Measurements from ENCODE around the gene E2F3. TPM values are rescaled to one million over a fixed set of nuclear protein-coding genes. Genes with fewer than 3 reads are reported as not detected.

E2F3 gene
- total and polyA plus RNA-seq, 10 of the 15 experiments (the other 5 are each of a cell fraction or from before 2014, with no cell fraction given), result 5.1 to 16.8 (median 10.6) TPM

GRCh38 chr6:20464847-20465246, 63.2 kb downstream of the E2F3 start:
- H3K4me2 ChIP-seq (ENCODE audit: control insufficient read depth, insufficient read depth), result no peak overlapping the region
- peaks cover 38% of the 10 kb centered on the region for H3K79me2 ChIP-seq (ENCODE audit: control insufficient read depth, insufficient read depth, low read length)
- peaks cover 0 to 7% of the 10 kb centered on the region in 2 experiments; a peak in 2 of 4 replicates for H3K36me3 ChIP-seq (ENCODE audit: control insufficient read depth in 2 of 2, insufficient read depth in 2 of 2, low read length in 1 of 2)
- H3K27ac ChIP-seq (ENCODE audit: control insufficient read depth, insufficient read depth), result no peak overlapping the region; the same call in 1 of the 2 replicates
- SMC1A ChIA-PET (ENCODE audit: uncharacterized antibody, unreplicated experiment), result interaction anchor here (1.4 to 1.9 kb wide), 5 partner anchors 9 to 60 kb away, joined by 3 to 11 read pairs (median 4); no protein-coding TSS in a partner anchor
- H2AFZ ChIP-seq (ENCODE audit: control insufficient read depth, low read depth, low read length), result no peak overlapping the region
- RAD21 ChIA-PET (ENCODE audit: unreplicated experiment), result interaction anchor here (1.5 kb wide), 2 partner anchors 58 to 63 kb away, joined by 3 to 4 read pairs; no protein-coding TSS in a partner anchor
- CTCF ChIA-PET, result interaction anchor here (2.0 to 2.2 kb wide), 2 partner anchors 19 to 60 kb away, joined by 4 to 11 read pairs; no protein-coding TSS in a partner anchor
- H3K9ac ChIP-seq (ENCODE audit: control insufficient read depth, insufficient read depth, low read length), result no peak overlapping the region
- DNase-seq (ENCODE audit: low read depth, low spot score) (no peak), ATAC-seq (no peak), FAIRE-seq (no peak)
- H3K9me3 ChIP-seq (replicated peaks; ENCODE audit: control insufficient read depth, insufficient read depth, low read length), result peaks cover 3% of the 10 kb centered on the region; the same call in 2 of the 3 replicates
- H4K20me1 ChIP-seq (ENCODE audit: control insufficient read depth, insufficient read depth), result peaks cover 3% of the 10 kb centered on the region; the same call in 1 of the 2 replicates
- WGBS (ENCODE audit: insufficient coverage, insufficient replicate concordance, low lambda C conversion rate, missing lambda C conversion rate), result 98% methylated on average over 4 of the region's 4 CpGs
- peaks cover 46% of the 10 kb centered on the region for H3K4me1 ChIP-seq (ENCODE audit: control insufficient read depth, insufficient read depth, low read length)
- POLR2A ChIA-PET, result interaction anchor here (1.2 to 1.4 kb wide), 2 partner anchors 60 to 66 kb away, joined by 4 to 5 read pairs; no protein-coding TSS in a partner anchor
- TF ChIP-seq SMC3 (IDR thresholded peaks at IDR 0.05; ENCODE audit: borderline replicate concordance, low read length), result no peak
- no peak for TF ChIP-seq ZBTB40 (IDR thresholded peaks at IDR 0.05; ENCODE audit: borderline replicate concordance)
- TF ChIP-seq EP300 (IDR thresholded peaks at IDR 0.05; ENCODE audit: borderline replicate concordance in 1 of 2, control insufficient read depth in 1 of 2, low read depth in 2 of 2, low read length in 2 of 2), result no peak
- no peak for TF ChIP-seq WRNIP1 (IDR thresholded peaks at IDR 0.05; ENCODE audit: borderline replicate concordance, low read depth, low read length)
- TF ChIP-seq GATAD2B (conservative IDR thresholded peaks at IDR 0.05; ENCODE audit: low read depth), result no peak
- no peak for TF ChIP-seq TCF12 (IDR thresholded peaks at IDR 0.05; ENCODE audit: low read depth, low read length)
- TF ChIP-seq POLR2A (IDR thresholded peaks at IDR 0.05; ENCODE audit: low read depth, low read length), result no peak
- no peak for TF ChIP-seq HDAC6 (IDR thresholded peaks at IDR 0.05; ENCODE audit: unreplicated experiment)
- no peak for TF ChIP-seq SREBF1 (IDR thresholded peaks at IDR 0.05; ENCODE audit: low read length)
- TF ChIP-seq HCFC1 (IDR thresholded peaks at IDR 0.05; ENCODE audit: low read length), result no peak
- no peak for TF ChIP-seq LARP7 (IDR thresholded peaks at IDR 0.05)
- no peak for TF ChIP-seq SUPT20H (IDR thresholded peaks at IDR 0.05; ENCODE audit: borderline replicate concordance, control insufficient read depth, low read depth, low read length)
- no peak for TF ChIP-seq SKIL (IDR thresholded peaks at IDR 0.05; ENCODE audit: low read depth, poor library complexity, severe bottlenecking)
- no peak for TF ChIP-seq BACH1 (IDR thresholded peaks at IDR 0.05; ENCODE audit: borderline replicate concordance)
- intact Hi-C loops (cut with micrococcal nuclease; ENCODE audit: unreplicated experiment) (loop anchor here (5.0 kb wide), 2 partner anchors 38 to 173 kb away; no protein-coding TSS in a partner anchor), in situ Hi-C loops (cut with MboI) (no loop called here)
- no TSS peak for BruUV-seq (replicated peaks)
- H3K27me3 ChIP-seq (replicated peaks in 1 of 2; ENCODE audit: control insufficient read depth in 2 of 2, insufficient read depth in 2 of 2, low read length in 1 of 2), result no peaks in the 10 kb centered on the region
- H3K4me3 ChIP-seq, result no peak overlapping the region
